HG03280 (cell line): ENCODE measurements around the gene SBK2.
"Not testable (repeated sequence)": the region's sequence is repeated elsewhere in the genome, so short reads cannot be mapped to it uniquely, and the experiment has no call there.

Source experiments
- ATAC-seq: cut with Tn5 transposase; IDR thresholded peaks from one replicate; pipeline ENCODE4 v1.9.1; 2021; ENCODE audit warnings: mild to moderate bottlenecking, moderate library complexity; ENCODE audit not compliant: unreplicated experiment

Gene SBK2

DNA sequence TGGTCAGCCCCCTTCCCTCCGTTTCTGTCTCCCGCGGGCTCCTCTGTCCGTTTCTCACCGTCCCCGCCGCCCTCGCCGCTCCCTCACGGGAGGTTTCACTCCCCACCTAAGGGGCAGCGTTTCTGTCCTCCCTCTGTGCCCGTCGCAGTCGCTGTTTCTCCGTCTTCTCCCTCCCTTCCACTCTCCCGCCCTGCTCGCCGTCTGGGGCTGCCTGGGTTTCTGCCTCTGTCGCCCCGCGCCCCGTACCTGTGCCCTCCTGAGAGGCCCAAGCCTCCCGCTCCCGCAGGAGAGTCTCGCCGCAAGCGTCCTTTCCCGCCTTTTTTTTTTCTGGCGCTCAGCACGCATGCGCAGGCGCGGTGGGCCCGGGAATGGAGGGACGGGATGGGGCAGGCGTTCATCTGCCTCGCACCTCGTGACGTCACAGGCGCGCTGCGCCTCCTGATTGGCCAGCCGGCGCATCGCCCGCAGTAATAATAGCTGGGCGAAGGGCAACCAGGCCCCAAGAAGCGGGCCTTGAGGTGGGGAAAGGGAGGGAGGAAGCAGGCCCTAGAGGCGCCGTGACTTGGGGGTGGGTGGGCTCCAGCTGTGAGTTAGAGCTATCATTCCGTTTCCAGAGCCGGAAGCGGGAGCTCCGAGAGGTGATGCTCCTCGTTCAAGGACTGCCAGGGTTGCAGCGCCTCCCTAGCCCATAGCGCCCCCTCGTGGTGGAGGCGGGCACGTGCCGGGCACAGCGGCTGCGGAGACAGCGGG is 33.3 kb downstream of the SBK2 start:
- peak; percentile 89 for ATAC-seq

DNA sequence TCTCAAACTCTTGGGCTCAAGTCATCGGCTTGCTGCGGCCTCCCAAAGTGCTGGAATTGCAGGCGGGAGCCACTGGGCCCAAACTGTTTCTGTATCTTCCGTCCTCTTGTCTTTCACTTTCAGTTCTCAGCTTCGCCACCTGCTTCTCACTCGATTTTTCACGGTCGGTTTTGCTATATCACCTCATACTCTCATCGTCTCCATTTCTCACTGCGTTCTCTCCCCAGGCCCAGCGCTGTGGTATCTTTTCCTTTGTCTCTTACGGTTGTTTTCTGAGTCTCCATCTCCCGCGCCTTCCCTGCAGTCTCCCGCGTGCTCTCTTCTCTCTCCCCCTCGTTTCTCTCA is 33.8 kb downstream of the SBK2 start:
- ATAC-seq: no peak

DNA sequence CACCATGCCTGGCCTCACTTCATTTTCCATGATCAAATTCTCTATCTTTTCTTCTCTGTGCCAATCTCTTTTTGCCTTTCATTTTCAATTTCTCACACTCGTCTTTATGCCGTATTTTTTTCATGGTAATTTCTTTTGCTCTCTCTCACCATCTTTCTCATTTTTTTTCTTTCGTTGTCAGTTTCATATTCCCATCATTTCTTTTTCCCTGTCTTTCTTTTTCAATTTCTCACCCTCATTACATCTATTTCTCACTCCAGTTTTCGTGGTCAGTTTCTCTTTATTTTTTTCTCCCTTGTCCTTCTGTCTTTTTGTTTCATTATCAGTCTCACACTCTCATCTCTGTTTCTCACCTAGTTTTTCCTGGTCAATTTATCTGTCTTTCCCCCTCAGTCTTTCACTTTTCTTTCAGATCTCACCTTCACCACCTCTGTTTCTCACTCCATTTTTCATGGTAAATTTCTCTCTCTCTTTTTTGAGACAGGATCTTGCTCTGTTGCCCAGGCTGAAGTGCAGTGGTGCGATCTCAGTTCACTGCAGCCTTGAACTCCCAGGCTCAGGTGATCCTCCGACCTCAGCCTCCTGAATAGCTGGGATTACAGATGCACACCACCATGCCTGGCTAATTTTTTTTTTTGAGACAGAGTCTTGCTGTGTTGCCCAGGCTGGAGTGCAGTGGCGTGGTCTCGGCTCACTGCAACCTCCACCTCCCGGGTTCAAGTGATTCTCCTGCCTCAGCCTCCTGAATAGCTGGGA is 34.6 kb downstream of the SBK2 start:
- ATAC-seq: no peak

DNA sequence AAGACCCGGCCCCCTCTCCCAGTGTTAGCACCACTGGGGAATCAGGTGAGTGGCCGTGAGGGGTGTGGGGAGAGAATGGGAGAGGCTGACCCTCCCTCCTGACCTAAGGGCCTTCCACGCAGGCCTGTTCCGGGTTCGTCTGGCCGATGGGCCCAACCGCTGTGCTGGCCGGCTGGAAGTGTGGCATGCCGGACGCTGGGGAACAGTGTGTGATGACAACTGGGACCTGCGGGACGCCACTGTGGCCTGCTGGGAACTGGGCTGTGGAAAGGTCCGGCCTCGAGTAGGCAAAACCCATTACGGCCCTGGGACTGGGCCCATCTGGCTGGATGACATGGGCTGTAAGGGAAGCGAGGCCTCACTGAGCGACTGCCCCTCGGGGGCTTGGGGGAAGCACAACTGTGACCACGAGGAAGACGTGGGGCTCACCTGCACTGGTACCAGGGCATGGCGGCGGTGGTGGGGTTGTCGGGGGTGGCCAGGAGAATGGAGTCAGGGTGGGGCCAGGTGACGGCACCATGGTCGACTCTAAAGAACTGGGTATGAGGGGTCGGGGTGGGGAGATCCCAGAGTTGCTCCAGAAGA is 36.5 kb downstream of the SBK2 start:
- ATAC-seq: no peak

DNA sequence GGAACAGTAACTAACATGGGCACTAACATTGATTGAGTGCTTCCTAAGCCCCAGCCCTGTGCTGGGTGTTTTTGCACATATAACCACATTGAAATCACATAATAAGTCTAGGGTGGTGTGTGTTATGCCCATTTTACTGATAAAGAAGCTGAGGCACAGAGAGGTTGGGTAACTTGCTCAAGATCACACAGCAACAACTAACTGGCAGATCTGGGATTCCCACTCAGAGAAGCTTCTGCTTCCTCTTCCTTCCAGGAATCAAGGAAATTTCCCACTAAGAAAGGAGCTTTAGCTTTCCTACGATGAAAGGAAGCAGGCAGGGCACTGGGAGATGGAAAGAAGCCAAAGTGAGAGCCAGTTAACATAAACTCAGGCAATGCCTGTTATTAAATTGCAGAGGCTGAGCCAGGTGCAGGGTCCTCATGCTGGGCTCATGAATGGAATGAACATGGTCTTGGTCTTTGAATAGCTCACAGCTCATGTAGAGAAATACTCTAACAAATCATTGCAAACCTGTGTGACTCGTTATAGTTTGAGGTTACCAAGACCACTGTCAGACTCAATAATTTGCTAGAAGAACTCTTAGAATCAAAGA is 38.6 kb downstream of the SBK2 start:
- no peak for ATAC-seq

DNA sequence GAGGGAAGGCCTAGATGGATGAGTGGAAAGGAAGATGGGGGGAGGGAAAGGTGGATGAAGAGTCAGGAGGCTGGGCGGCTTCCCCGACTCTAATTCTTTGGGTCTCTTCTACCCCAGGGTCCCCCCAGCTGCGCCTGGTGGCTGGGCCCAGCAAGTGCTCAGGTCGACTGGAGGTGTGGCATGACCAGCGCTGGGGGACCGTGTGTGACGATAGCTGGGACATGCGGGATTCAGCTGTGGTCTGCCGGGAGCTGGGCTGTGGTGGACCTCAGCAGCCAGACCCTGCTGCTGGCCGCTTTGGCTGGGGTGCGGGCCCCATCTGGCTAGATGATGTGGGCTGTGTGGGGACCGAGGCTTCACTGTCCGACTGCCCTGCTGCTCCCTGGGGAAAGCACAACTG is 39.2 kb downstream of the SBK2 start:
- no peak for ATAC-seq

DNA sequence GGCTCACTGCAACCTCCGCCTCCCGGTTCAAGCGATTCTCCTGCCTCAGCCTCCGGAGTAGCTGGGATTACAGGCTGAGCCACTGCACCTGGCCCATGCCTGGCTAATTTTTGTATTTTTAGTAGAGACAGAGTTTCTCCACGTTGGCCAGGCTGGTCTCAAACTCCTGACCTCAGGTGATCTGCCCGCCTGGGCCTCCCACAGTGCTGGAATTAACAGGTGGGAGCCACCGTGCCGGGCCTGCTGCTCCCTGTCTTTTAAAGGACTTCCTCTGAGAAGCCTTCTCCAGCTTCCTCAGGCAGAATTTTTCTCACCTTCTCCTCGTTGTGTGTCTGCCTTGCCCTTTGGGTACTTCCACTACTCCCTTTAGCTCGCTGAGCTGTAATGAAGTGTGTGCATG is 40.1 kb downstream of the SBK2 start:
- ATAC-seq: not testable (repeated sequence)

DNA sequence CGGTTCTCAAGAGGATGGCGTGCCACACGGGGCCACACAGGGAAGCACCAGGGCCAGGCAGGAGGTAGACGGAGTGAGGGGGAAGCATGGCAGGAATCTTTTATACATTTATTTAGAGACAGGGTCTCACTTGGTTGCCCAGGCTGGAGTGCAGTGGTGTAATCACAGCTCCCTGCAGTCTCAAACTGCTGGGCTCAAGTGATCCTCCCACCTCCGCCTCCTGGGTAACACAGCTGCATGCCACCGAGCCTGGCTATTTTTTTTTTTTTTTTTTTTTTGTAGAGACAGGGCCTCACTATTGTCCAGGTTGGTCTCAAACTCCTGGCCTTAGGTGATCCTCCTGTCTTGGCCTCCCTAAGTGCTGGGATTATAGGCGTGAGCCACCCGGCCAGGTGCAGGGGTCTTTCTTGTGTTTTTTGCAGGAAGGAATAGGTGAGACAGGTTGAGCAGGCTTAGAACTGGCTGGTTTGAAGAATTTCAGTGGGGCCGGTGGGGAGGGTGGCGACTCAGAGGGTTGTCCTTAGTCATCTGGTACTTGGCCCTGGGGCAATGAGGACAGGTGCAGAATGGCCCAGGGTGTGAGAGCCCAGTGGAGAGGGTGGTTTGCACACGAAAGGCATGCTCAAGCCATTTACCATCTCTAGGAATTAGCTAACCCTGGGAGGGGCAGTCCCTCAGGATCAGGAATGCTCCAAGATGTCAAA is 41.1 kb downstream of the SBK2 start:
- no peak for ATAC-seq

DNA sequence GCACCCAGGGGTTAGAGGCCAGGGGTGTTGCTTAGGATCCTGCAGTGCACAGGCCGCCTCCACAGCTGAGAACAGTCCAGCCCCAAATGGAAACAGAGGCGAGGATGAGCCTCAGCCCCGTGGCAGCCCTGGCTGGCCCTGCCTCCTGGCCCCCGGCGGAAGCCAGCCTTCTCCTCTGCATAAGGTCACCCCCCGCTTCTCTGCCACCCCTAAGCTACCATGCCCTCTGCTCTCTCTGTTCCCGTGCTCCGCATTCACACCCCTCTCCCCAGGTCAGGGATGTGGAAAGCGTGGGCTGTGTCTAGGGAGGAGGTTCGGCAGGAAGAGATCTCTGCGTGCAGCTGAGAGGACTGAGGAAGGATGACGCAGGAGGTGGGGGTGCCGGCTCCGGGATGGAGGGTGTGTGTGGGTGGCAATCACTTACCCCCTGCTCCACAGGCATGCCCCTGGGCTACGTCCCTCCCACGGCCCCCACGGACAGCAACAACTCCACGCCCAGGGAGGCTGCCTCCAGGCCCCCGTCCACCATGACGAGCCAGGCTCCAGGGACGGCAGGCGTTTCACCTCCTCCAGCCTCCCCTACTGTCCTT is 42.7 kb downstream of the SBK2 start:
- ATAC-seq: no peak

DNA sequence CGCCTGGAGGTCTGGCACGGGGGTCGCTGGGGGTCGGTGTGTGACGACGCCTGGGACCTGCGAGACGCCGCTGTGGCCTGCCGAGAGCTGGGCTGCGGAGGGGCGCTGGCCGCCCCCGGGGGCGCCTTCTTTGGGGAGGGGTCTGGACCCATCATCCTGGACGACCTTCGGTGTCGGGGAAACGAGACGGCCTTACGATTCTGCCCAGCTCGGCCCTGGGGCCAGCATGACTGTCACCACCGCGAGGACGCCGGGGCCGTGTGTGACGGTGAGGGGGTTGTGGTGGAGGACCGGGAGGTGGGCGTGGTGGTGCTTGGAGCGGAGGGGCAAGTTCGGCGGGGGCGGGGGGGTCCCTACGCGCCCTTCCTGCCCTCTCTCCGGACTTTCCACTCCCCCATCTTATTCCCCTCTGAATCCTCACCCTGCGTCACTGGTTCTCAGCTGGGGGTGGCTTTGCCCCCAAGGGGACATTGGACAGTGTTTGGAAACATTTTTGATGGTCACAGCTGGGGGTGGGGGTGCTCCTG is 43.2 kb downstream of the SBK2 start:
- ATAC-seq: no peak

DNA sequence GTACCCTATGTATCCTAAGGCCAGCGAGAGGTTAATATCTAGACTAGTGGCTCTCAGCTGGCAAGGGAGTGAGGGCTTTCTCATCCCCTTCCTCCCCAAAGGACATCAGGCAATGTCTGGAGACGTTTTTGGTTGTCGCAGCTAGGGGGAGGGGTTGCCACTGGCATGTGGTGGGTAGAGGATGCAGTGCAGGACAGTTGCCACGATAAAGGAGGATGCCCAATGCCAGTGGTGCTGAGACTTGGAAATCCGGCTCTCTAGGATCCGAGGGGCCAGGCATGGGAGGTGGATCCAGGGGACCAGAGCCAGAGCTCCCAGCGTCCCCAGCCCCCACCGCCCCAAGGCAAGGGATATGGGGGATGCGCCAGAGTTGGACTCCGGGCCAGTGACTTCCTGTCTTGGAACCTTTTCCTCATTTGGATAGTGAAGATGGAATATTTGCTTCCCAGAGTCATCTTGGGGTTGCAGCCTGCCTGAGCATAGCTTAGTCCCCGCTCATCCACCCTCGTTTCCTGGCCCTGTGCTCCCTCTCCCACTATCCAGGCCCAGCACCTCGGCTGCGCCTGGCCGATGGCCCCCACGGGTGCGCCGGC is 43.8 kb downstream of the SBK2 start:
- no peak for ATAC-seq

DNA sequence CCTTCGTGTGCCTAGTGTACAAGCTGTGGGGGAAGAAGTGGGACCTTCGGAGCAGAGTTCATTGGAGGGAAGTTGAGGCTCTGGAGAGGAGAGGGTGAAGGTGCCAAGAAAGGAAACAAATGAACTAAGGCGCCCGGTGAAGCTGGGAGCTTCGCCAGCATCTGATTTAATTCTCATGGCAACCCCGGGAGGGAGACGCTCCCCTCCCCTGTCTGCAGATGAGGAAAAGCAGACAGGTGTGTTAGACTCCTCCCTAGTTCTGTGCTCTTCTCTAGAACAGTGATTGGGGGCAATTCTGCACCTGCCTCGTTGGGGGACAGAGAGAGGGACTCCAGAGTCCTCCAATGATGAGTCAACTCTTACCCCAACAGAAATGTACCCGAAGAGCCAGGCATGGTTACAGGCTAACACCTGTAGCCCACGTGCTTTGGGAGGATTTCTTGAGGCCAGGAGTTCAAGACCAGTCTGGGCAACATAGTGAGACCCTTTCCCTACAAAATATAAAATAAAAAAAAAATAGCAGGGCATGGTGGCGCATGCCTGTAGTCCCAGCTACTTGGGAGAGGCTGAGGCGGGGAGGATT is 44.5 kb downstream of the SBK2 start:
- no peak for ATAC-seq

DNA sequence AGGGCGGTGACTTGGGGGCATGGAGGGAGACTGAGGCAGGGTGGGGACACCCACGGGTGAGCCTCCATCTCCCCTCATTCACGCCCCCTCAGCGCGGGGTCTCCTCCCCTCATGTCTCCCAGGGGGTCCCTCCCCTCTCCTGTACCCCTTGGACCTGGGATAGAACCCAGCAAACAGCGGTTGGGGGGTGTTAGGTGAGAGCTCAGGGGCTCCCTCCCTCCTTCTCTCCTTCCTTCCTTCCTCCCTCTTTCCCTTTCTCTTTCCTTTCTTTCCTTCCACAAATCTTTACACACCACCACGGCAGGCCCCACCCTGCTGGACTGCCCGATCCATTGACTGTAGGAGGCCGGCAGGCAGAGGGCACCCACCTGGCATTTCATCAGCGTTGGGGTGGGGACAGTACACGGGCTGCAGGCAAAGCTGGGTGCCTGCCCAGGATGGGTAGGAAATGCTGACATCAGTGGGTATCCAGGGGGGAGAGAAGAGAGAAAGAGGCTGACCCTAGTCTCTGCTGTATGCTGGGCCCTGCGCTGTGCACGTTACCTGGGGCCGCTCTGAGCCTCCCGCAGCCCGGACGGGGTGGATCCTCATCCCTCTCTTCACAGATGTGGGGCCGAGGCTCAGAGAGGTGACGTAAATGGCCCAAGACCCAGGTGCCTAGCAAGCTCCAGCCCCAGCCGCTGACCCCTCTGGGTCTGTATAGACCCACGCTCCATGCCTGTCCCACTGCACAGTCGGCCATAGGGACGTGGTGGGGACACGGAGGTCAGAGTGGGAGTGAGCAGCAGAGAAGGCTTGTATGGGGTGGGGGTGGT is 45.2 kb downstream of the SBK2 start:
- no peak for ATAC-seq

DNA sequence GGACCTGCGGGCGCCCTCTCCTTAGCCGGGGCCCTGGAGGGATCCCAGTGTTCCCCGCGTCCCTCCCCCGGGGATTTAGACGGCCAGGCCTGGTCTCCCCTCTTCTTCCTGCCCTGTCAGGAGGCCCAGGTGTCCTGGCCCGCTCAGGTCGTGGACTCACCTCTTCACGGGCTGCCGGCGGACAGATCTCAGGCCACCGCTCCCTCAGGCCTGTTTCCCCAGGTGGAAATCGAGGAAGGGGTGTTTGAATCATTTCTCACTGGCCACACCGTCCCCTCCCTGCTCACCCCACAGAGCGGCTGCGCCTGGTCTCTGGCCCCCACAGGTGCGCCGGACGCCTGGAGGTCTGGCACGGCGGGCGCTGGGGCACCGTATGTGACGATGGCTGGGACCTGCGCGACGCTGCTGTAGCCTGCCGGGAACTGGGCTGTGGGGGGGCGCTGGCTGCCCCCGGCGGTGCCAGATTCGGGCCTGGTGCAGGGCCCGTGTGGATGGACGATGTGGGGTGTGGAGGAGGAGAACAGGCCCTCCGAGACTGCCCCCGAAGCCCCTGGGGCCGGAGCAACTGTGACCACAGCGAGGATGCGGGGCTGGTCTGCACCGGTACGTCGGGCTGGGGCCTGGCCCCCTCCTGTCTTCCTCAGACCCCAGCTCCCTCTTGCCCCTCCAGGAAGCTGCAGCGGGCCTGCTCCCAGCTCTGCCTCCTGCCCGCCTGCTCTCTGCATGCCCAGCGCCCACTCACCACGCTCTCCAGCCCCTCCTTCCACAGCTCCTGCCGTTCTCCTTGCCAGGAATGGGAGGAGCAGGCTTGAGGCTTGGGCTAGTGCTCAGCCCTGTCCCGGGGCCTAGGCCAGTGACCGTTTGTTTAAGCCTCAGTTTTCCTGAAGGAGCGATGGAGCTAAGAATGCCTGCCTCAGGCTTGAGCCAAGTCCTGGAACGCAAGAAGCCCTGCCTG is 46.2 kb downstream of the SBK2 start:
- no peak for ATAC-seq

DNA sequence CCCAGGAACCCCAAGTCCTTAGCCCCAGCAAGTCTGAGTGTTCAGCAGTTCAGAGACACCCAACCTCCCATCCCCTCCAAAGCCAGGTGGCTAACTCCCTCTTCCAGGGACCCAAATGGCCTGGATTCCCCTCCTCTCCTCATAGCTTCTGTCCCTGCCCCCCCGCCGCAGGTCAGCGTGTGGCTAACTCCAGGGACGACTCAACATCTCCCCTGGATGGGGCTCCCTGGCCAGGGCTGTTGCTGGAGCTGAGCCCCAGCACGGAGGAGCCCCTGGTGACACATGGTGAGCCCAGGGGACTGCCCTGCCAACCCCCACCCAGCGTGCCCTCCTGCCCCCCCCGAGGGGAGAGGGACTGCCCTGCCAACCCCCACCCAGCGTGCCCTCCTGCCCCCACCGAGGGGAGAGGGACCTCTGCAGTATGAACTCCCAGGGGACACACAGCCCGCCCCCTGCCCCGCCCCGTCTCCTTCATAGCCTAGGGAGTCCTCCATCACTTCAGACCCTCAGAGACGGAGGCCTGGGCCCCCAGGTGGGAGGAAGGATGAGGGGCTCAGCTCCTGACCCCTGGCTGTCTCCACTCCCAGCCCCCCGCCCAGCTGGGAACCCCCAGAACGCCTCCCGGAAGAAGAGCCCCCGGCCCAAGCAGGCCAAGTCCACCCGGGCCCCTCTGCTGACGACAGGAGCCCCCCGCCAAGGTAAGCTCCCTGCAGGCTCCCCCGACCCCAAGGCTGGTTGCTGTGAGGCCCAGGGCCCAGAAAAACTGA is 47.0 kb downstream of the SBK2 start:
- ATAC-seq: no peak

DNA sequence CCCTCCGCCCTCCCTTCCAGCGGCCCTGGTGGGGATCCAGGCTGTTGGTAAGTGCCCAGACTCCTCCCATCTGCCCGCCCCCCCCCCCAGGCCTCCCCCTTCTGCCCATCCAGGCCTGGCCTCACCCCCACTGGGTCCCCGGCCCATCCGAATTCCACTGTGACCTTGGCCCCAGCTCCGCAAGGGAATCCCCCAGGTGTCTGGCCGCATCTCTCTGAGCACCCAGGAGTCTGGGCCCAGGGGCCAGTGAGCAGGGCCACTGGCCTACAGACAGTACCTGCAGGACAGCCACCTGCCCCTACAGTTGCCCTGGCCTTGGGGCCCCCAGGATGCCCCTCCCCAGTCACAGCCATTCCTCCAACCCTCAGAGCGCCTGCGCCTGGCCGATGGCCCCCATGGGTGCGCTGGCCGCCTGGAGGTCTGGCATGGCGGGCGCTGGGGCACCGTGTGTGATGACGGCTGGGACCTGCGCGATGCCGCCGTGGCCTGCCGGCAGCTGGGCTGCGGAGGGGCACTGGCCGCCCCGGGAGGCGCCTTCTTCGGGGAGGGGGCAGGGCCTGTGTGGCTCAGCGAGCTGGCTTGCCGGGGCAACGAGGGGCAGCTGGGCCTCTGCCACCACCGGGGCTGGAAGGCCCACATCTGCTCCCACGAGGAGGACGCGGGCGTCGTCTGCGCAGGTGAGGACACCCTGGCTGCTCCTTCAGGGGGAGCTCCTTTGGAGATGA is 47.8 kb downstream of the SBK2 start:
- ATAC-seq: no peak
